NCI-H526 treated with DMSO at 0.1 percent for 48 hours (cell line): ENCODE data around the gene NPR1.
"Not testable (repeated sequence)": the region's sequence is repeated elsewhere in the genome, so short reads cannot be mapped to it uniquely, and the experiment has no call there.

ENCODE experiments used
- DNase-seq: peaks from one replicate; lab custom pipeline; 2025; lab: John Stamatoyannopoulos, UW

The NPR1 gene

DNA sequence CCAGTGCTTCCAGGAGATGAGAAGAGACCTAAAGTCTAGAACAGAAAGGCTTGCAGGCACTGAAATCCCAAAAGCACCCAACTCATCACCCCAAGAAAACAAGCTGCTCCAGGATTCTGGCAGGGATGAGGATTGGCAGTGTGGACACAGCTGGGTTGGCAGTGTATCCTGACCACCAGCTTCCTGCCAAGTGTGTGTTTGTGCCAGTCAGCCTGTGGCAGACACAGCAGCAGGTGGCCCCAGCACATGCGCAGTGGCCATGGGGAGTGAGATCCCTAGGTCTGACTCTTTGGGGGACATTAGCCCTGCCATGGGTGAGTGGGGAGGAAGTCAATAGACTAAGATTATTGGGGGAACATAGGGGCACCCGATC lies 28.6 kb upstream of the NPR1 start:
- DNase-seq, result no peak

DNA sequence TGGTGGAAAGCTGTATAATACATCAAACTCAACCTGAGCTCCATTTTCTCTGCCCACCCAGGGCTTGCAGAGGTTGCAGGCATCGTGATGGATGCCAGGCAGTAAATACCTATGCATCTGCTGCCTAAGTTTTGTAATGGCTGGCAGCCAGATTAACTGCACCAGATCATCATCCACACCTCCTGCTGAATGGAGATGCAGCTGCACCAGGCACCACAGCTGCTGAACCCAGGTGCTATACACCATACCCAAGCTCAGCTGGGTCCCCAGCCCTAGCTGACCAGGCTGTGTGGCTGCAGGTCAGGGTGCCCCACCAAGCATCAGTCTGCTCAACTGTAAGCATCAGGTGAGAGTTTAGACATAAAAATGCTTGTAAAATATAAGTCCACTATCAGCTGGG lies 26.7 kb upstream of the NPR1 start:
- no peak for DNase-seq

DNA sequence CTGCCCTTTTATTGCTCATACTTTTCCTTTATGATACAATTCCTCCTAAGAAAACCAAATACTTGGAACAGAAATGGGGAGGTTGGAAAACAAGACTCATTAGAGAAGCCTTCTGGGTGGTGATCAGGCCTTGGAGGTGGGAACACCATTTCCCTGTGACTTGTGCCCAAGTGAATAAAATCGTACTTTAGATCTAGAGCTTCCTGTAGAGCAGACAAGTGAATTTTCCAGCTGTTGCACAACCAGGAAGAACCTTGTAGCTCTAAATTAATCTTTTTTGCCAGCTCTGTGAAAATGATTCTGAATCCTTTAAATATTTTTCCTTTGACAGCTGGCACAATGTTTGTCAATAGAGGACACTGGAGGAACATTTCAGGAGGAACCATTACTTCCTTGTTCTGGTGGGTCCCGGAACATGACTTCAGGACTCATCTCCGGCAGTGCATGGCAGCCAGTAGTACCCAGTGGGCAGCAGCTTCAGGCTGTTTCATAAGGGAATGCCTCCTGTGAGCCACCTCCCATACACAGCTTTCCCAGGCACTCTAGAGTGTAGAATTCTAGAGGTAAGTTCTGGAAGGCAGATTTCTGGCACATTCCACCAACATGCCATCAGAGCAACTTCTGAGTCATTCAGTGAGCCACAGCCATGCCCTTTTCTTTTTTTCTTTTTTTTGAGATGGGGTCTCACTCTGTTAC lies 25.5 kb upstream of the NPR1 start:
- no peak for DNase-seq

DNA sequence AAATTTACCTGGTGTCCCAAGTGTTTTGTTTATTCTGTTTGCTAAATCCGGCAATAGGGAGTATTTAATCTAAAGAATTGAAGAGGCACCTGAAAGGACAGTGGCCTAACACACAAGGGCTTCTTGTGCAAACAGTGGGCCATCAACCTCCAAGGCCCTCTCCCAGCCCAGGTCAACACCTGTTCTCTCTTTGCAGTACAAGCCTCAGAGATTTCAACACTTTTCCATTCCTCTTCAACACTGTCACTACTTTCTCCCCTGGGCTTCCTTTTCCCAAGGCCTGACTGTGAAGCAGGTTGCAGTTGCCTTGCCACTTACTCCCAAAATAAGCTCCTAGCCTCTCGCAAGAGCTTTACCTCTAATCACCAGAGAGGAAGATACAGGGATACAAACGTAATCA lies 23.2 kb upstream of the NPR1 start:
- DNase-seq, result no peak

DNA sequence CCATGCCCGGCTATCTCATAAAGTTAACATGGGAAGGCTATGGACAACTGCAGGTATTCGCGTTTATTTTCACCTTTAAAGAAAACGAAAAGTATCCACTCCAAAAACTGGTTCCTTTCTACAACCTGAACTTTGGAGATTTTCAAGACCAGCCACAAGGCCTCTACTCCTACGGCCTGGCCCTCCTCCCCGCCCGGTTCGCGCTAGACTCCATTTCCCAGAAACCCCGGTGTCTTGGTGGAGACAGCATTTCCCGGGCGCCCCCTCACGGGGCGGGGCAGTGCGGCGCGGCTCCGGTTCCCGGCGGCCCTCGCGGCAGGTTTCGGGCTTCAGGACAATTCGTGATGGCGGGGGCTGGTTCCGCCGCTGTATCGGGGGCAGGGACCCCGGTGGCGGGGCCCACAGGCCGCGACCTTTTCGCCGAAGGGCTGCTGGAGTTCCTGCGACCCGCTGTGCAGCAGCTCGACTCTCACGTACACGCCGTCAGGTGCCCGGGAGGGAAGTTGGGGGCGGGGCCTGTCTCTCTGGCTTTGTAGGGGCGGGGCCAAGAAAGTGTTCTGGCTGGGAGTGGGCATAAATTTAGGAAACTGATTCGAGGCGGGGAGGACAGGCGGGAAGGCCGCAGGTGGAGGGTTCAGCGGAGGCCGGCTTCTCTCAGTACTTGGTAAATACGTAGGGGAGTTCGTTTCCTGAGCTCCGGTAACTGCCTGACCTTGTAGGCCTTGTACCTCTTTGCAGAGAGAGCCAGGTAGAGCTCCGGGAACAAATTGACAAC lies 19.9 kb upstream of the NPR1 start, which contains the start of gene SNAPIN:
TSS of gene SNAPIN (plus strand) at position 304 of the 775 bp plus-strand sequence. CDS start at position 345, 41 bp downstream.
- DNase-seq, result peak; percentile 98

DNA sequence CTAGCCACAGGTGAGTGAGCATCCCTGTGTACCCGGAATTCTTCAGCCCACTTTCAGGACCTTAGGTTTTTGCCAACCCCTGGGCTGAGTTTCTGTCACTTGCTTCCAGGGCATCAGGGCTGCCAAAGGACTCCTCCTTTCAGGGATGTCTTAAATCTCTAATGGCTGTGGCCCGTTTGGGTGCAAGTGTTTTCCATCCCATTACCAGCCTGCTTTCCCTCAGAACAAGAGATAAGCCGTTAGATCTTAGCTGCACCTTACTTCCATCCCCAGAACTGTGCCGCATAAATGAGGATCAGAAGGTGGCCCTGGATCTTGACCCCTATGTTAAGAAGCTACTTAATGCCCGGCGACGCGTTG lies 19.3 kb upstream of the NPR1 start:
- DNase-seq, result no peak

DNA sequence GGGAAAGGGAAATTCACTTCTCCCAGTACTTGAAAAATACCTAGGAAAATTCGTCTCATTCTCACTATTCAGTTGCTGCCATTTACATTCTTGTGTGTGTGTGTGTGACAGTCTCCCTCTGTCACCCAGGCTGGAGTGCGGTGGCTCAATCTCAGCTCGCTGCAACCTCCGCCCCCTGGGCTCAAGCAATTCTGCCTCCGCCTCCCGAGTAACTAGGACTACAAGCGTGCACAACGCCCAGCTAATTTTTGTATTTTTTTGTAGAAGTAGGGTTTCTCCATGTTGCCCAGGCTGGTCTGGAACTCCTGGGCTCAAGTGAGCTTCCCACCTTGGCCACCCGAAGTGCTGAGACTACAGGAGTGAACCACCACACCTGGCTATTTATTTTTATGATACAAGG lies 18.8 kb upstream of the NPR1 start:
- DNase-seq, result no peak

DNA sequence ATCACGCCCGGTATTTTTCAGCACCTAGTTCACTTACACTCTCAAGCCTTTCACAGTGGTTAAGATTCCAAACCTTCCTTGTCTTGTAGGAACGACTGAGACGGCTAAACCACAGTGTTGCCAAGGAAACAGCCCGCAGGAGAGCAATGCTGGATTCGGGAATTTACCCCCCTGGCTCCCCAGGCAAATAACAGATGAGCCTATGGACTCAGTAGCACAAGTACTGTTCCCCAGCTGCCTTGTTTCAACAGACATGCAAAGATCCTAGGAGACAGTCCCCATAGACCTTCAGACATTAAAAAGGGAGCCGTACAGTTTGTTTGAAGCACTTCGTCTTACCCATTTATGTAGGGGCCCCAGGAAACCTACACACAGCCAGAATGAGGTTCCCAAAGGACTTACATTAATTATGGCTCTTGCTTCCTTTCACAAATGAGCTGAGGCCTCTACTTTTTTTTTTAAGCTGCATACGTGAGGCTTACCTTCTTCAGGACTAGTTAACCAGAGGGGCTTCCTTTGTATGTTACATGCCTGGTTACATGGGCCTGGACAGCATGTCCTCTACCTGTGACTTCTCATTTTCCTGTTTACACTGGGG lies 17.3 kb upstream of the NPR1 start:
- DNase-seq, result no peak

DNA sequence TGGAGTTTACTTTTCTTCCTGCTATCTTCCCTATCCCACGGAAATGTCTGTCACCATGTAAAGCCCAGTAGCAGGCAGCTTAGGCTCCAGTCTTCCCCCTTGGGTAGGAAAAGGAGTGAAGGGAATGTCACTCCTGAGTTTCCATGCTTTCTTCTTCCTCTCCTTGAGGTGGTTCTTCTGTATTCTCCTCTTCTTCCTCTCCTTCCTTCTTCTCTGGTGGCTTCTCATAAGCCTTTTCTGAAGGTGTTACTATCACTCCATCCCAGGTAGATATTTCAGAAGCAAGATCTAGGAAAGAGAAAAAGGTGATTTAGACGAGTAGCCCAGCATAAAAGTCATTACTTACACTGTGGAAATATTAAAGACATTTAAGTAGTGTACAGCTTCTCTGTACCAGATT lies 16.2 kb upstream of the NPR1 start:
- no peak for DNase-seq

DNA sequence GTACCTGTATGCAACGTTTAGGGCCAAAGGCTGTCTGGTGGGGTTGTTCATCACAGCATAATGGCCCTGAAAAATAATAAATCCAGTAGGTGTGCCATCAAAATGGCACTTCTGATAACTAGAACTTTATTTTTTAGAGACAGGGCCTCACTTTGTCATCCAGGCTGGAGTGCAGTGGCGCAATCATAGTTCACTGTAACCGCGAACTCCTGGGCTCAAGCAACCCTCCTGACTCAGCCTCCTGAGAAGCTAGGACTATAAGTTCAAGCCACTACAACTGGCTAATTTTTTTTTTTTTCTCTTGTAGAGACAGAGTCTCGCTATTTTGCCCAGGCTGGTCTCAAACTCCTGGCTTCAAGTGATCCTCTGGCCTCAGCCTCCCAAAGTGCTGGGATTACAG lies 15.3 kb upstream of the NPR1 start:
- no peak for DNase-seq

DNA sequence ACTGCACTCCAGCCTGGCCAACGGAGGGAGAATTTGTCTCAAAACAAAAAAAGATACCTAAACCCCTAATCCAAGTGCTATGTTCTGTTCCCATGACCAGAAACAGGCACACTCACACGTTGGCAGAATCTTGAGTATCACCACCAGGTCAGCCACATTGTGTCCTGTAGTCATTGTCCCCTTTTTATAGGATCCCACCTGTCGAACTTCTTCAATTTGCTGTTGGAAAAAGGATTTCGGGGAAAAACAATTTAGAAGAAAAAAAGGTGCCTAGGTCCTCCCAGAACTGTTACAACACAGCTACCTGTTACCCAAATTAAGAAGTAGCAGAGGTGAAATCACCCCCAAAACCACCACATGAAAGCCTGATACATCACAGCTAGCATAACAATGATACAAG lies 11.0 kb upstream of the NPR1 start:
- no peak for DNase-seq

DNA sequence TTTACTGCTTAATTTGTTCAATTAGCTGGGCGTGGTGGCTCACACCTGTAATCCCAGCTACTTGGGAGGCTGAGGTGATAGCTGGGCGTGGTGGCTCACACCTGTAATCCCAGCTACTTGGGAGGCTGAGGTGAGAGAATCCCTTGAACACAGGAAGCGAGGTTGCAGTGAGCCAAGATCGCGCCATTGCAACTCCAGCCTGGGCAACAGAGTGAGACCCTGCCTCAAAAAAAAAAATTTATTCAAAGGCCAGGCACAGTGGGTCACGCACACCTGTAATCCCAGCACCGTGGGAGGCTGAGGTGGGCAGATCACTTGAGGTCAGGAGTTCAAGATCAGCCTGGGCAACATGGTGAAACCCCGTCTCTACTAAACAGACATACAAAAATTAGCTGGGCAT lies 9.8 kb upstream of the NPR1 start:
- not testable (repeated sequence) for DNase-seq

DNA sequence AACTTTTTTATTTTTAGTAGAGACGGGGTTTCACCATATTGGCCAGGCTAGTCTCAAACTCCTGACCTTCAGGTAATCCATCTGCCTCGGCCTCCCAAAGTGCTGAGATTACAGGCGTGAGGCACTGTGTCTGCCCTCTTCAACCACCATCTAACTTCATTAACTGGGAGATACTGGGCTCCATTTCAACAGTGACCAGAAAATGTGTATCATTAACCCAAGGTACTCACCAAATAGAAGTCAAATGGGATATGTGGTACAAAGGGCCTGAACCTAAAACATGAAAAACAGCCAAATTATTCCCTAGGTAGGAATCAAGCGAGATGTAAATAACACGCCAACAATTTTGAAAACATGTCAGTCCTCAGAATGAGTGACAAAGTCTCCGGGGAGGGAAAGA lies 8.9 kb upstream of the NPR1 start:
- DNase-seq, result no peak

DNA sequence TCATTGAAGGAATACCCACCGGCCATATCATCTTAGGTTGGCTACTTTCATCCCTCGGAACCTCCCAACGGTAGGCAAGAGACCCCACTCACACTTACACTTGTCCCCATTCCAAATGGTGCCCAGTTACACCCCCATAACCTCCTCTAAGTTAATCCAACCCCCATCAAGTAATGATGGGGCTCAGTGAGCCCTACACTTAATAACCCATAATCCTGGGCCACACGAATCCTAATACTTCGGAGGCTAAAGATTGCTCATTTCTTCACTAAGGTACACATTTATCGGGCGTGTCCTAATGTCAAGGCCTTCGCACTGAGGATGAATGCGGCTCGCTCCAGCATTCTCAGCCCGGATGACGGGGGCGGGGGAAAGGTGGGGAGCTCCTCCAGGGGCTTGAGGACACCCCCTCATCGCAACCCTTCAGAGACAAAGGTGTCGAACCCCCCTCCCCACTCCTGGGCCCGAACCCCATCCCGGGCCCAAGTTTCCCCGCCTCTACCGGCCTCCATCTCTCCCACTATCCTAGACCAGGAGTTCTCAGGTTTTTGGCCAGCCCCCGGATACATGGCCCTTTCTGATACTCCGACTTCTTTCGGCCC lies 8.1 kb upstream of the NPR1 start:
- DNase-seq, result no peak

DNA sequence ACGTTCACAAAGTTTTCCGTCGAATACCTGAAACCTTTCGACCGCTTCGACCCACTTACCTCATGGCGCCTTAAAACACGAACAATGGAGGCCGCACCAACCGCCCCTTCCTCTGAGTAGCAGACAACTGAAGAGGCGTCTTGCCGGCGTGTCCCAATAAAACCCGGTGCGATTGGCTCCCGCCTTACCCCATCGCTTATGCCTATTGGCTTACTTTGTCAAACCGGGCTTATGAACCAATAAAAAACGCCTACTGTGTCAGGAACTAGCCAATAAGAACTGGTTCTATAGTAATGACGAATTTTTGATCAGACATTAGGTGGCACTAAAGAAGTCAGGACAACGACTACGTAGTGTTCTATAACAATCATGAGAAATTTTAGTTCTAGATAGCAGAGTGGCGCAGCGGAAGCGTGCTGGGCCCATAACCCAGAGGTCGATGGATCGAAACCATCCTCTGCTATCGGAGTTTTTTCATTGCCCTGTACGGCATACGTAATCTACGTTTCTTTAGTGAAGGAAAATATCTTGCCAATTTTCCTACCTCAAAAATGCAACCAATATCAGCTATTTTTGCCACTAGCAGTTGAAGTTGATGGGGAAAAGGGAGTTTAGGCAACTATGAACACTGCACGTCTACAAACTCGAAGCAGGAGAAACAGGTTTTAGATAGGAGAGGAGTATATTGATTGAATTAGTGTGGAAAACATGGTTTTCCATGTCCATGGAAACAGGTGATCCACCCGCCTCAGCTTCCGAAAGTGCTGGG lies 7.4 kb upstream of the NPR1 start, which contains the start of gene ILF2:
TSS of gene ILF2 (minus strand) at position 135 of the 769 bp plus-strand sequence. CDS start at position 64, 71 bp downstream.
- DNase-seq, result peak; percentile 100

DNA sequence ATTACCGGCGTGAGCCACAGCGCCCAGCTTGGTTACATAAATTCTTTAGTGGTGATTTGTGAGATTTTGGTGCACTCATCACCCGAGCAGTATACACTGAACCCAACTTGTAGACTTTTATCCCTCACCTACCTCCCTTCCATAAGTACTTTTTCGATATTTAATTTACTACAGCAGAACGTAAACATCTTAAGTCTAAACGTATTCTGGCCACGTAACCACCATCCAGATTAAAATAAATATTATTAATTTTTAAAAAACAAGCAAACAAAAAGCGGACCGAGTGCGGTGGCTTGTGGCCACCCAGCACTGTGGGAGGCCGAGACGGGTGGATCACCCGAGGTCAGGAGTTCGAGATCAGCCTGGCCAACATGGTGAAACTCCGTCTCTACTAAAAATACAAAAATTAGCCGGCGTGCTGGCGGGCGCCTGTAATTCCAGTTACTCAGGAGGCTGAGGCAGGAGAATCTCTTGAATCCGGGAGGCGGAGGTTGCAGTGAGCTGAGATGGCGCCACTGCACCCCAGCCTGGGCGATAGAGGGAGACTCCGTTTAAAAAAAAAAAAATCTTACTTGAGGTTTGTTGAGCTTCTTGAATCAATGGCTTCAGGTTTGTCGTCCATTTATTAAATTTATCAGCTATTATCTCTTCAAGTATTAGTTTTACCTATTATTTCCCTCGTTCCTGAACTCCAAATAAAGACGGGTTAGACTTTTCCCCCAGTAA lies 6.7 kb upstream of the NPR1 start:
- peak; percentile 93 for DNase-seq

DNA sequence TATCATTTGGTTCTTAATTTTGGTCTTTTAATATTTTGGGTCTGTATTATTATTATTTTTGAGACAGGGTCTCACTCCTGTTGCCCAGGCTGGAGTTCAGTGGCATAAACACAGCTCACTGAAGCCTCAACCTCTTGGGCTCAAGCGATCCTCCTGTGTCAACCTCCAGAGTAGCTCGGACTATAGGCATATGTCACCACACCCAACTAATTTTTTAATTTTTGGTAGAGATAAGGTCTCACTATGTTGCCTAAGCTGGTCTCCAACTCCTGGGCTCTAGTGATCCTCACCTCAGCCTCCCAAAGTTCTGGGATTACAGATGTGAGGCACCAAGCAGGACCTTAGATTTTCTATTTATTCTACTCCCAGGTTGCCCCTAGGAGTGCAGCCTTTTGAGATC lies 5.0 kb upstream of the NPR1 start:
- DNase-seq, result no peak

DNA sequence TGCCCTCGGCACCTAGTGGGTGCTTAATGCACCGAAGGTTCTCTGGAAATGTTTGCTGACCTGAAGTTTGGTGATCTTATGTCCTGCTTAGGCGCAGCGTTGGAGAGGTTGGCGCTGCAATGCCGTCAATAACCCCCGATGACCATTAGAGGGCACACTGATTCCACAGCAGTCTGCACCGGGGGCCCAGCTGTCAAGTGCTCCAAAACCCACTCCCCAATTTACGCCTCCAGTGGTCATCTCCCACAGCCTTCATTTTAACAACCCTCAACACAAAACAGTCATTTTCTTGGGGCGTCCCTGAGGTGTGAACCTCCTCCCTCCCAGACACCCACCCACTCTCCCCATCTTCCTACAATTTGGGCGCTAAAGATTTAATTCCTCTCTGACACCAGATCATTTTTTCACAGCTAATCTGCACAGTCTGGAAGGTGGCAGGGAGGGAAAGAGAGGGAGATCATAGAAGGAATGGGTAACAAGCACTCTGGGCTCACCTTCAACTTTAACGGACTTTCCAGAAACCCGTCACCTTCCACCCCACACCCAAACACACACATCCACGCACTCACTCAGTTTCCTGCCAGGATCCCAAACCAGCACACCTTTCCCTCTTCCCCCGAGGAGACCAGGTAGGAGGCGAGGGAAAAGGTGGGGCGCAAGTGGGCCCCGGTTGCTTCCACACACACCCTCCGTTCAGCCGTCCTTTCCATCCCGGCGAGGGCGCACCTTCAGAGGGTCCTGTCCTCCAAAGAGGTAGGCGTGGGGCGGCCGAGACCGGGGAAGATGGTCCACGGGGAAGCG lies 570 bp upstream of the NPR1 start:
- DNase-seq, result peak; percentile 78

DNA sequence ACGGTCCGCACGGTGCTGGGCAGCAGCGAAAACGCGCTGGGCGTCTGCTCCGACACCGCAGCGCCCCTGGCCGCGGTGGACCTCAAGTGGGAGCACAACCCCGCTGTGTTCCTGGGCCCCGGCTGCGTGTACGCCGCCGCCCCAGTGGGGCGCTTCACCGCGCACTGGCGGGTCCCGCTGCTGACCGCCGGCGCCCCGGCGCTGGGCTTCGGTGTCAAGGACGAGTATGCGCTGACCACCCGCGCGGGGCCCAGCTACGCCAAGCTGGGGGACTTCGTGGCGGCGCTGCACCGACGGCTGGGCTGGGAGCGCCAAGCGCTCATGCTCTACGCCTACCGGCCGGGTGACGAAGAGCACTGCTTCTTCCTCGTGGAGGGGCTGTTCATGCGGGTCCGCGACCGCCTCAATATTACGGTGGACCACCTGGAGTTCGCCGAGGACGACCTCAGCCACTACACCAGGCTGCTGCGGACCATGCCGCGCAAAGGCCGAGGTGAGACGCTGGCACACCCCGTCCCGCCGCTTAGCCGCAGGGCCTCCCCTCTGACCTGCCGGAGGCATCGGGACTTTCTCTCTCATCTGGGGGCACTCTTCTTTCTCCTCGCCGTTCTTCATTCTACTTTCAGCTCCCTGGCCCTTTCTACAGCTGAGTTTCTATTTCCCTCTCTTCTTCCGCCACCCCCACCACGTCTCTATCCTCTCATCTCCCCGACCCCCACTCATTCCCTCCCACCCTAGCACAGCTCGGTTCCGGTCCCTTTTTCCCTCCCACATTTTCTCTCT lies 1.0 kb downstream of the NPR1 start:
- DNase-seq, result no peak

DNA sequence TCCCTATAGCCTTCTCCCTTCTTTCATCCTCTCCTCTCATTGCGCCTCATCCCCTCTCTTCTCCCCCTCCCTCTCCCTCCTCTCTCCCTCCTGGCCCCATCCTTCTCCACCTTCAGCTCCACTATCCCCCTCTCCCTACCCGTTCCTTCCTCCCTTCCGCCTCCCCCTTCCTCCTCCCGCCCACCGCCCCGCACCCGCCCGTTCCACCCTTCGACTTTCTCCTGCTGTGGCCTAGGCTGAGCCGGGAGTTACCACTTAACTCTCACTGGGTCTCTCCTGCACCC lies 1.6 kb downstream of the NPR1 start:
- no peak for DNase-seq
